Neural cell (in vitro differentiated cells): Measurements from ENCODE around the gene MEGF6. TPM values are rescaled to one million over a fixed set of nuclear protein-coding genes. Genes with fewer than 3 reads are reported as not detected.

Source experiments
- H2AFZ ChIP-seq: fragments of 200-600, 300-800 bp; sonication (generic), shearing (Covaris generic); 2 replicates; pipeline ENCODE4 v1.6.0; 2014; ENCODE audit warnings: low read depth, mild to moderate bottlenecking, antibody characterized with exemption, low read length, moderate library complexity
- H3F3A ChIP-seq: fragments of 200-600 bp; shearing (Covaris generic); 2 replicates; pipeline ENCODE4 v1.6.1; 2016; ENCODE audit warnings: mild to moderate bottlenecking, moderate library complexity, mixed read lengths, antibody characterized with exemption, low read length; ENCODE audit not compliant: insufficient read depth, poor library complexity, severe bottlenecking
- H3K27ac ChIP-seq: fragments of 200-600, 300-800 bp; sonication (generic), shearing (Covaris generic); 2 replicates; pipeline ENCODE4 v1.5.1; 2014; ENCODE audit warnings: mild to moderate bottlenecking, low read length, moderate library complexity
- H3K27me3 ChIP-seq: fragments of 300-800, 200-600 bp; sonication (generic), shearing (Covaris generic); 2 replicates; pipeline ENCODE4 v1.6.0; 2014; ENCODE audit warnings: mild to moderate bottlenecking, low read depth, low read length, moderate library complexity; ENCODE audit not compliant: insufficient read depth
- H3K36me3 ChIP-seq: fragments of 300-800, 200-600 bp; sonication (generic), shearing (Covaris generic); 2 replicates; pipeline ENCODE4 v1.5.1; 2014; ENCODE audit warnings: mild to moderate bottlenecking, antibody characterized with exemption, low read length, moderate library complexity; ENCODE audit not compliant: insufficient read depth
- H3K4me2 ChIP-seq: fragments of 300-800, 200-600 bp; sonication (generic), shearing (Covaris generic); 2 replicates; pipeline ENCODE4 v1.6.0; 2014; ENCODE audit warnings: mild to moderate bottlenecking, low read length
- H3K4me3 ChIP-seq: fragments of 300-800, 200-600 bp; sonication (generic), shearing (Covaris generic); 2 replicates; pipeline ENCODE4 v1.5.1; 2014; ENCODE audit warnings: mild to moderate bottlenecking, low read length, moderate library complexity
- H3K79me2 ChIP-seq: fragments of 200-600 bp; shearing (Covaris generic); replicated peaks from 2 replicates; pipeline ENCODE4 v1.6.0; 2014; ENCODE audit warnings: mild to moderate bottlenecking, low read length, moderate library complexity; ENCODE audit not compliant: insufficient read depth
- H3K9ac ChIP-seq: fragments of 300-800, 200-600 bp; sonication (generic), shearing (Covaris generic); 2 replicates; pipeline ENCODE4 v1.6.1; 2016; ENCODE audit warnings: mild to moderate bottlenecking, low read length, mixed read lengths
- H3K9me2 ChIP-seq: fragments of 200-600 bp; shearing (Covaris generic); 2 replicates; pipeline ENCODE4 v1.6.1; 2016; ENCODE audit warnings: mild to moderate bottlenecking, low read length, mixed read lengths; ENCODE audit not compliant: insufficient read depth
- H3K9me3 ChIP-seq: fragments of 200-600, 300-800 bp; sonication (generic), shearing (Covaris generic); 2 replicates; pipeline ENCODE4 v1.6.1; 2016; ENCODE audit warnings: mild to moderate bottlenecking, mixed run types, low read length, moderate library complexity, mixed read lengths
- H4K20me1 ChIP-seq: fragments of 200-600 bp; shearing (Covaris generic); 2 replicates; pipeline ENCODE4 v1.6.1; 2016; ENCODE audit warnings: mild to moderate bottlenecking, mixed run types; ENCODE audit not compliant: insufficient read depth
- CTCF ChIP-seq: fragments of 450-650 bp; IDR thresholded peaks from 2 replicates; pipeline ENCODE4 v1.5.1; 2014; ENCODE audit warnings: antibody characterized with exemption, mild to moderate bottlenecking, moderate library complexity; ENCODE audit not compliant: poor library complexity, severe bottlenecking
- EP300 ChIP-seq: fragments of 450-650 bp; conservative IDR thresholded peaks from 2 replicates; pipeline ENCODE4 v1.6.1; 2014; ENCODE audit warnings: antibody characterized with exemption, mild to moderate bottlenecking, moderate library complexity; ENCODE audit not compliant: poor library complexity, severe bottlenecking
- EZH2 ChIP-seq: fragments of 200-600, 300-800 bp; shearing (Covaris generic), sonication (generic); IDR thresholded peaks from 2 replicates; pipeline ENCODE4 v1.6.1; 2014; ENCODE audit warnings: antibody characterized with exemption, low read length, borderline replicate concordance, mild to moderate bottlenecking; ENCODE audit not compliant: insufficient read depth, poor library complexity, severe bottlenecking
- MXI1 ChIP-seq: fragments of 450-650 bp; conservative IDR thresholded peaks from 2 replicates; pipeline ENCODE4 v1.6.1; 2014; ENCODE audit warnings: antibody characterized with exemption, mild to moderate bottlenecking; ENCODE audit not compliant: poor library complexity, severe bottlenecking
- POLR2AphosphoS5 ChIP-seq: IDR thresholded peaks from 2 replicates; pipeline ENCODE4 v1.6.1; 2012
- RAD21 ChIP-seq: fragments of 450-650 bp; conservative IDR thresholded peaks from 2 replicates; pipeline ENCODE4 v1.6.1; 2014; ENCODE audit warnings: antibody characterized with exemption, mild to moderate bottlenecking, moderate library complexity
- REST ChIP-seq: IDR thresholded peaks from 2 replicates; pipeline ENCODE4 v1.6.1; 2012; ENCODE audit warnings: borderline replicate concordance
- SMC3 ChIP-seq: fragments of 450-650 bp; conservative IDR thresholded peaks from 2 replicates; pipeline ENCODE4 v1.6.1; 2014; ENCODE audit warnings: antibody characterized with exemption, mild to moderate bottlenecking, moderate library complexity; ENCODE audit not compliant: poor library complexity
- TAF1 ChIP-seq: IDR thresholded peaks from 2 replicates; pipeline ENCODE4 v1.6.1; 2012; ENCODE audit warnings: low read depth
- polyA plus RNA-seq: library from polyadenylated mRNA; depleted of rRNA; stranded (reverse); fragments of >200 nt; gene quantifications from 2 replicates; pipeline ENCODE4 v1.2.3, GENCODE V29; 2014

MEGF6 gene
- polyA plus RNA-seq, 1 donor from 2014 or later: 6.0 TPM

- Histone ChIP-seq H3K9me3 (no peaks in the 10 kb centered on the region), H3K79me2 (no peaks in the 10 kb centered on the region), H3K27ac (no peak overlapping the region), H3K4me2 (no peak overlapping the region), H4K20me1 (no peaks in the 10 kb centered on the region), H3K36me3 (no peaks in the 10 kb centered on the region), H2AFZ (no peak overlapping the region), H3K9me2 (no peaks in the 10 kb centered on the region), H3F3A (no peaks in the 10 kb centered on the region), H3K4me3 (no peak overlapping the region), H3K27me3 (no peaks in the 10 kb centered on the region), H3K9ac (no peak overlapping the region)
- no peak for TF ChIP-seq EZH2
- no peak for TF ChIP-seq MXI1
- no peak for TF ChIP-seq CTCF
- TF ChIP-seq REST: no peak
- no peak for TF ChIP-seq POLR2AphosphoS5
- TF ChIP-seq RAD21: no peak
- no peak for TF ChIP-seq EP300
- TF ChIP-seq SMC3: no peak
- TF ChIP-seq TAF1: no peak
These were observed 87.3 kb downstream of the MEGF6 start for GRCh38 chr1:3523980-3524379.

- H3K27ac ChIP-seq: no peak overlapping the region
These were observed 88.6 kb downstream of the MEGF6 start for GRCh38 chr1:3522564-3523265.

More at GRCh38 chr1:3522564-3523265, 88.6 kb downstream of the MEGF6 start:
- Histone ChIP-seq H2AFZ (no peak overlapping the region), H4K20me1 (no peaks in the 10 kb centered on the region), H3K9ac (no peak overlapping the region), H3K4me3 (no peak overlapping the region), H3K79me2 (no peaks in the 10 kb centered on the region), H3K9me2 (no peaks in the 10 kb centered on the region), H3F3A (no peaks in the 10 kb centered on the region), H3K9me3 (no peaks in the 10 kb centered on the region), H3K4me2 (no peak overlapping the region), H3K36me3 (no peaks in the 10 kb centered on the region), H3K27me3 (no peaks in the 10 kb centered on the region)
- TF ChIP-seq TAF1 (no peak), SMC3 (no peak), MXI1 (no peak), CTCF (no peak), EP300 (no peak), REST (no peak), RAD21 (no peak), EZH2 (no peak), POLR2AphosphoS5 (no peak)
